Measurements from ENCODE around the gene ERCC6L2.

DNA sequence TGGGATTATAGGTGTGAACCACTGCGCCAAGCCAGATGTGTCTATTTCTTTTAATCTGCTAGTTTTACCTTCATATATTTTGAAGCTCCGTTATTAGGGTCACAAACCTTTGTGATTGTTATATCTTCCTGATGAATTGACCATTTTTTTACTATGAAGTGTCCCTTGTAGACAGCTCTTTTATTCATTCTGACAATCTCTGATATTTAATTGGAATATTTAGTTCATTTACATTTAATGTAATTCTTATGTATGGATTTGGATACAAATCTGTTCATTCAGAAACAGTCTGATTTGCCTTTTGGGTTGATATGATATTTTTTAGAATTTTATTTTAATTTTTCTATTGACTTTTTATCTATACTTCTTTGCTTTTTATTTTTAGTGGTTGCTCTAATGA is 17.2 kb downstream of the ERCC6L2 start:
- TF ChIP-seq RFX5 (IDR thresholded peaks at IDR 0.05; ENCODE audit: low read depth, low read length) (no peak), POLR2A (IDR thresholded peaks at IDR 0.05; ENCODE audit: low read depth, low read length) (no peak), SMC3 (IDR thresholded peaks at IDR 0.05; ENCODE audit: low read depth, low read length) (no peak), MAFK (IDR thresholded peaks at IDR 0.05; ENCODE audit: low read depth, low read length) (no peak), RAD21 (IDR thresholded peaks at IDR 0.05; ENCODE audit: low read length) (no peak)
- TF ChIP-seq, protein P1, sequence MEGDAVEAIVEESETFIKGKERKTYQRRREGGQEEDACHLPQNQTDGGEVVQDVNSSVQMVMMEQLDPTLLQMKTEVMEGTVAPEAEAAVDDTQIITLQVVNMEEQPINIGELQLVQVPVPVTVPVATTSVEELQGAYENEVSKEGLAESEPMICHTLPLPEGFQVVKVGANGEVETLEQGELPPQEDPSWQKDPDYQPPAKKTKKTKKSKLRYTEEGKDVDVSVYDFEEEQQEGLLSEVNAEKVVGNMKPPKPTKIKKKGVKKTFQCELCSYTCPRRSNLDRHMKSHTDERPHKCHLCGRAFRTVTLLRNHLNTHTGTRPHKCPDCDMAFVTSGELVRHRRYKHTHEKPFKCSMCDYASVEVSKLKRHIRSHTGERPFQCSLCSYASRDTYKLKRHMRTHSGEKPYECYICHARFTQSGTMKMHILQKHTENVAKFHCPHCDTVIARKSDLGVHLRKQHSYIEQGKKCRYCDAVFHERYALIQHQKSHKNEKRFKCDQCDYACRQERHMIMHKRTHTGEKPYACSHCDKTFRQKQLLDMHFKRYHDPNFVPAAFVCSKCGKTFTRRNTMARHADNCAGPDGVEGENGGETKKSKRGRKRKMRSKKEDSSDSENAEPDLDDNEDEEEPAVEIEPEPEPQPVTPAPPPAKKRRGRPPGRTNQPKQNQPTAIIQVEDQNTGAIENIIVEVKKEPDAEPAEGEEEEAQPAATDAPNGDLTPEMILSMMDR (conservative IDR thresholded peaks at IDR 0.05; ENCODE audit: low read depth, low read length) = no peak
- TF ChIP-seq, protein P2, sequence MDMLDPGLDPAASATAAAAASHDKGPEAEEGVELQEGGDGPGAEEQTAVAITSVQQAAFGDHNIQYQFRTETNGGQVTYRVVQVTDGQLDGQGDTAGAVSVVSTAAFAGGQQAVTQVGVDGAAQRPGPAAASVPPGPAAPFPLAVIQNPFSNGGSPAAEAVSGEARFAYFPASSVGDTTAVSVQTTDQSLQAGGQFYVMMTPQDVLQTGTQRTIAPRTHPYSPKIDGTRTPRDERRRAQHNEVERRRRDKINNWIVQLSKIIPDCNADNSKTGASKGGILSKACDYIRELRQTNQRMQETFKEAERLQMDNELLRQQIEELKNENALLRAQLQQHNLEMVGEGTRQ (IDR thresholded peaks at IDR 0.05; ENCODE audit: low read depth, low read length) = no peak
